Panc1 (cell line): ENCODE results near the gene CTDSPL2.

ENCODE experiments used
- POLR2AphosphoS5 ChIP-seq: IDR thresholded peaks from 2 replicates; pipeline ENCODE4 v1.6.1; 2012; ENCODE audit warnings: mild to moderate bottlenecking, low read depth, low read length, moderate library complexity
- SIN3A ChIP-seq: IDR thresholded peaks from 2 replicates; pipeline ENCODE4 v1.6.1; 2012; ENCODE audit warnings: low read depth, mild to moderate bottlenecking, low read length, moderate library complexity, borderline replicate concordance; ENCODE audit not compliant: insufficient read depth
- TF ChIP-seq, protein P1 (sequence below): fragments of 450-650 bp; IDR thresholded peaks from 2 replicates; pipeline ENCODE4 v1.5.1; 2017; ENCODE audit warnings: mild to moderate bottlenecking
- TF ChIP-seq, protein P2 (sequence below), 2 experiments: IDR thresholded peaks; 2 replicates each; pipeline ENCODE4 v1.6.1; 2011 to 2012; ENCODE audit warnings: low read depth in 2 of 2, control low read depth in 1 of 2, low read length in 1 of 2, mild to moderate bottlenecking in 1 of 2, moderate library complexity in 1 of 2; ENCODE audit not compliant: insufficient read depth in 1 of 2

DNA sequence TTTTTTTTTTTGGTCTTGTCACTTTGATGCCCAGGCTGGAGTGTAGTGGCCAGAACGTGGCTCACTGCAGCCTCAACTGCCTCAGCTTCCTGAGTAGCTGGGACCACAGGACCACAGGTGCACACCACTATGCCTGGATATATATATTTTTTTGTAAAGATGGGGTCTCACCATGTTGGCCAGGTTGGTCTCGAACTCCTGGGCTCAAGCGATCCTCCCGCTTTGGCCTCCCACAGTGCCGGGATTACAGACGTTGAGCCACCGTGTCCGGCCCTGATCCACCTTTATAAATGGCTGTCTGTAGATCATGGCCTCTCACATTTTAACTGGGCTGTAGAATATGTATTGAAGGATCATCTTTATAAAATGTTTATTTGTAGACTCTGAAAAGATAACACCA, 107.7 kb downstream of the CTDSPL2 start:
- TF ChIP-seq, protein P1, sequence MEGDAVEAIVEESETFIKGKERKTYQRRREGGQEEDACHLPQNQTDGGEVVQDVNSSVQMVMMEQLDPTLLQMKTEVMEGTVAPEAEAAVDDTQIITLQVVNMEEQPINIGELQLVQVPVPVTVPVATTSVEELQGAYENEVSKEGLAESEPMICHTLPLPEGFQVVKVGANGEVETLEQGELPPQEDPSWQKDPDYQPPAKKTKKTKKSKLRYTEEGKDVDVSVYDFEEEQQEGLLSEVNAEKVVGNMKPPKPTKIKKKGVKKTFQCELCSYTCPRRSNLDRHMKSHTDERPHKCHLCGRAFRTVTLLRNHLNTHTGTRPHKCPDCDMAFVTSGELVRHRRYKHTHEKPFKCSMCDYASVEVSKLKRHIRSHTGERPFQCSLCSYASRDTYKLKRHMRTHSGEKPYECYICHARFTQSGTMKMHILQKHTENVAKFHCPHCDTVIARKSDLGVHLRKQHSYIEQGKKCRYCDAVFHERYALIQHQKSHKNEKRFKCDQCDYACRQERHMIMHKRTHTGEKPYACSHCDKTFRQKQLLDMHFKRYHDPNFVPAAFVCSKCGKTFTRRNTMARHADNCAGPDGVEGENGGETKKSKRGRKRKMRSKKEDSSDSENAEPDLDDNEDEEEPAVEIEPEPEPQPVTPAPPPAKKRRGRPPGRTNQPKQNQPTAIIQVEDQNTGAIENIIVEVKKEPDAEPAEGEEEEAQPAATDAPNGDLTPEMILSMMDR: no peak
- TF ChIP-seq SIN3A: no peak
- no peak for TF ChIP-seq POLR2AphosphoS5
- TF ChIP-seq, protein P2, sequence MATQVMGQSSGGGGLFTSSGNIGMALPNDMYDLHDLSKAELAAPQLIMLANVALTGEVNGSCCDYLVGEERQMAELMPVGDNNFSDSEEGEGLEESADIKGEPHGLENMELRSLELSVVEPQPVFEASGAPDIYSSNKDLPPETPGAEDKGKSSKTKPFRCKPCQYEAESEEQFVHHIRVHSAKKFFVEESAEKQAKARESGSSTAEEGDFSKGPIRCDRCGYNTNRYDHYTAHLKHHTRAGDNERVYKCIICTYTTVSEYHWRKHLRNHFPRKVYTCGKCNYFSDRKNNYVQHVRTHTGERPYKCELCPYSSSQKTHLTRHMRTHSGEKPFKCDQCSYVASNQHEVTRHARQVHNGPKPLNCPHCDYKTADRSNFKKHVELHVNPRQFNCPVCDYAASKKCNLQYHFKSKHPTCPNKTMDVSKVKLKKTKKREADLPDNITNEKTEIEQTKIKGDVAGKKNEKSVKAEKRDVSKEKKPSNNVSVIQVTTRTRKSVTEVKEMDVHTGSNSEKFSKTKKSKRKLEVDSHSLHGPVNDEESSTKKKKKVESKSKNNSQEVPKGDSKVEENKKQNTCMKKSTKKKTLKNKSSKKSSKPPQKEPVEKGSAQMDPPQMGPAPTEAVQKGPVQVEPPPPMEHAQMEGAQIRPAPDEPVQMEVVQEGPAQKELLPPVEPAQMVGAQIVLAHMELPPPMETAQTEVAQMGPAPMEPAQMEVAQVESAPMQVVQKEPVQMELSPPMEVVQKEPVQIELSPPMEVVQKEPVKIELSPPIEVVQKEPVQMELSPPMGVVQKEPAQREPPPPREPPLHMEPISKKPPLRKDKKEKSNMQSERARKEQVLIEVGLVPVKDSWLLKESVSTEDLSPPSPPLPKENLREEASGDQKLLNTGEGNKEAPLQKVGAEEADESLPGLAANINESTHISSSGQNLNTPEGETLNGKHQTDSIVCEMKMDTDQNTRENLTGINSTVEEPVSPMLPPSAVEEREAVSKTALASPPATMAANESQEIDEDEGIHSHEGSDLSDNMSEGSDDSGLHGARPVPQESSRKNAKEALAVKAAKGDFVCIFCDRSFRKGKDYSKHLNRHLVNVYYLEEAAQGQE (IDR thresholded peaks at IDR 0.05; ENCODE audit: insufficient read depth in 1 of 2, low read depth in 2 of 2, low read length in 1 of 2): no peak
